HG02642 (cell line): ENCODE measurements around the gene CHST3.
"Not testable (repeated sequence)": the region's sequence is repeated elsewhere in the genome, so short reads cannot be mapped to it uniquely, and the experiment has no call there.

Source experiments
- ATAC-seq: cut with Tn5 transposase; IDR thresholded peaks from one replicate; pipeline ENCODE4 v1.9.1; 2021; ENCODE audit warnings: mild to moderate bottlenecking; ENCODE audit not compliant: unreplicated experiment, poor library complexity

The CHST3 gene

GRCh38 chr10:71946700-71947099, 17.5 kb upstream of the CHST3 start:
- ATAC-seq = no peak

- ATAC-seq = no peak
These were observed 15.6 kb upstream of the CHST3 start for GRCh38 chr10:71948496-71949067.

- no peak for ATAC-seq
These were observed 13.5 kb upstream of the CHST3 start for GRCh38 chr10:71950683-71951082.

GRCh38 chr10:71952745-71953144, 11.4 kb upstream of the CHST3 start:
- ATAC-seq = no peak

GRCh38 chr10:71957546-71958275, 6.5 kb upstream of the CHST3 start:
- ATAC-seq = no peak

GRCh38 chr10:71959526-71959925, 4.7 kb upstream of the CHST3 start:
- ATAC-seq = no peak

- ATAC-seq = no peak
These were observed 2.4 kb upstream of the CHST3 start for GRCh38 chr10:71961831-71962230.

- ATAC-seq = no peak
These were observed 1.3 kb upstream of the CHST3 start for GRCh38 chr10:71962901-71963300.

- no peak for ATAC-seq
These were observed 671 bp upstream of the CHST3 start for GRCh38 chr10:71963351-71964097.

- no peak for ATAC-seq
These were observed 734 bp downstream of the CHST3 start for GRCh38 chr10:71964743-71965515.

- no peak for ATAC-seq
These were observed 1.4 kb downstream of the CHST3 start for GRCh38 chr10:71965623-71966022.

GRCh38 chr10:71966046-71967004, 2.1 kb downstream of the CHST3 start:
- no peak for ATAC-seq

- ATAC-seq = not testable (repeated sequence)
These were observed 3.8 kb downstream of the CHST3 start for GRCh38 chr10:71967958-71968357.

GRCh38 chr10:71968553-71969474, 4.6 kb downstream of the CHST3 start:
- ATAC-seq = no peak

GRCh38 chr10:71969929-71970328, 5.7 kb downstream of the CHST3 start:
- ATAC-seq = no peak

- no peak for ATAC-seq
These were observed 6.1 kb downstream of the CHST3 start for GRCh38 chr10:71970331-71970730.

GRCh38 chr10:71970869-71971268, 6.7 kb downstream of the CHST3 start:
- ATAC-seq = no peak

- ATAC-seq = no peak
These were observed 7.1 kb downstream of the CHST3 start for GRCh38 chr10:71971311-71971731.
